D721Med (cell line): ENCODE data around the gene SLC43A2.
"Not testable (repeated sequence)": the region's sequence is repeated elsewhere in the genome, so short reads cannot be mapped to it uniquely, and the experiment has no call there.

Experiments
- DNase-seq: peaks from one replicate; pipeline ENCODE4 v3.0.0; 2011; ENCODE audit warnings: low spot score; ENCODE audit not compliant: insufficient read length
- FAIRE-seq: peaks from 2 replicates; lab custom pipeline; 2011; peaks lifted over from hg19 to GRCh38; lab: Jason Lieb, UNC
- CTCF ChIP-seq: IDR thresholded peaks from 2 replicates; pipeline ENCODE4 v1.5.1; 2012; ENCODE audit warnings: mild to moderate bottlenecking, control low read depth; ENCODE audit not compliant: insufficient read depth; ENCODE audit errors: missing control alignments

Gene SLC43A2

GRCh38 chr17:1566505-1567199 lies 62.0 kb downstream of the SLC43A2 start:
- no peak for FAIRE-seq
- TF ChIP-seq CTCF = no peak
- no peak for DNase-seq

- DNase-seq (no peak), FAIRE-seq (no peak)
- TF ChIP-seq CTCF = no peak
These were observed 62.8 kb downstream of the SLC43A2 start for GRCh38 chr17:1565877-1566276.

GRCh38 chr17:1563786-1564613 lies 64.6 kb downstream of the SLC43A2 start:
- FAIRE-seq (no peak), DNase-seq (no peak)
- no peak for TF ChIP-seq CTCF

GRCh38 chr17:1563471-1563785 lies 65.2 kb downstream of the SLC43A2 start:
- not testable (repeated sequence) for FAIRE-seq, DNase-seq

- no peak for FAIRE-seq
- no peak for TF ChIP-seq CTCF
- no peak for DNase-seq
These were observed 66.4 kb downstream of the SLC43A2 start for GRCh38 chr17:1562176-1562643.

- FAIRE-seq (no peak), DNase-seq (no peak)
- no peak for TF ChIP-seq CTCF
These were observed 67.0 kb downstream of the SLC43A2 start for GRCh38 chr17:1561420-1562175.

- TF ChIP-seq CTCF = no peak
- FAIRE-seq (no peak), DNase-seq (no peak)
These were observed 67.7 kb downstream of the SLC43A2 start for GRCh38 chr17:1560858-1561355.
